Activated CD4-positive, alpha-beta T cell treated with anti-CD3 and anti-CD28 coated beads for 4 hours (primary cell): ENCODE measurements around the gene LRRC56.

Source experiments
- DNase-seq, 2 donors: peaks; one replicate each; pipeline ENCODE4 v3.0.0-alpha.2; 2020

LRRC56 gene, protein sequence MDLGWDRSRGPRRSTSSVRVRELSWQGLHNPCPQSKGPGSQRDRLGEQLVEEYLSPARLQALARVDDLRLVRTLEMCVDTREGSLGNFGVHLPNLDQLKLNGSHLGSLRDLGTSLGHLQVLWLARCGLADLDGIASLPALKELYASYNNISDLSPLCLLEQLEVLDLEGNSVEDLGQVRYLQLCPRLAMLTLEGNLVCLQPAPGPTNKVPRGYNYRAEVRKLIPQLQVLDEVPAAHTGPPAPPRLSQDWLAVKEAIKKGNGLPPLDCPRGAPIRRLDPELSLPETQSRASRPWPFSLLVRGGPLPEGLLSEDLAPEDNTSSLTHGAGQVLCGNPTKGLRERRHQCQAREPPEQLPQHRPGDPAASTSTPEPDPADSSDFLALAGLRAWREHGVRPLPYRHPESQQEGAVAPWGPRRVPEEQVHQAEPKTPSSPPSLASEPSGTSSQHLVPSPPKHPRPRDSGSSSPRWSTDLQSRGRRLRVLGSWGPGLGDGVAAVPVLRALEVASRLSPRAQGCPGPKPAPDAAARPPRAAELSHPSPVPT

GRCh38 chr11:536841-537621 lies at the start of gene LRRC56:
Gene LRRC56 (plus strand): TSS chr11:537527. CDS start chr11:540685, 3,158 bp downstream.
- peak; percentile 90 to 92 for DNase-seq

DNA sequence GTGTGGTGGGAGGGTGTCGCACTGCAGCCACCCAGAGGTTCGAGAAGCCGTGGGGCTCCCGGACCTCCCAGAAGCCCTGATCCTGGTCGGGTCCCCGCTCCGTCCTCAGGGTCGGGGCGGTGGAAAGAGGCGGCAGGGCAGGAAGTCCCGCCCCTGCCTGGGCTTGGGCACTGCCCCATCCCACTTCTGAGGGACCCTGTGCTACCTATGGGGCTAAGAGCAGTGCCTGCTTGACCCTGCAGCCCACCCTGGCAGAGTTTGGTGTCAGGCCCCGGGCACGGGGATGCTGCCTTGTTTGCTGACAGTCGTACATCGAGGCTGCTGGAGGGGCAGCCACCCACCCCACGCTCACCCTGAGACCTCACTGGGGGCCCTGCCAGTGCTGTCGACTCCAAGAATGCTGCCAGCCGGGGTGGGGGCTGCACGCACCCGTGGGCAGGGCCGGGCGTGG lies 49.7 kb upstream of the LRRC56 start:
- DNase-seq = no peak

GRCh38 chr11:488062-488461 lies 49.3 kb upstream of the LRRC56 start:
- no peak for DNase-seq

- DNase-seq = no peak
These were observed 48.7 kb upstream of the LRRC56 start for GRCh38 chr11:488579-488978.

- DNase-seq = no peak
These were observed 48.3 kb upstream of the LRRC56 start for GRCh38 chr11:488992-489391.

DNA sequence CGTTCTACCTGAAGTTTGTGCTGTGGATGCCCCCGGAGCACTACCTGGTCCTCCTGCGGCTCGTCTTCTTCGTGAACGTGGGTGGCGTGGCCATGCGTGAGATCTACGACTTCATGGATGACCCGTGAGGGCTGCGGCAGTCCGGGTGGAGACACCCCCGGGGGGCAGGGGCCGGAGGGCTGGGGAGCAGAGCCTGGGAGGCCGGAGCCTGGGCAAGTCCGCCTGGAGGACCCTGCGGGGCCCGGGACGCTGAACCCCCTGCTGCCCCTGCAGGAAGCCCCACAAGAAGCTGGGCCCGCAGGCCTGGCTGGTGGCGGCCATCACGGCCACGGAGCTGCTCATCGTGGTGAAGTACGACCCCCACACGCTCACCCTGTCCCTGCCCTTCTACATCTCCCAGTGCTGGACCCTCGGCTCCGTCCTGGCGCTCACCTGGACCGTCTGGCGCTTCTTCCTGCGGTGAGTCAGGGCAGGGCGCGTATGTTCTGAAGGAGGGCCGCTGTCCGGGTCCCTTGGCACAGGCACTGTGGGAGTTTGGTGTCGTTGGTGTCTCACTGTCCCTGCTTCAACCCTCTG lies 47.6 kb upstream of the LRRC56 start:
- no peak for DNase-seq

- no peak for DNase-seq
These were observed 47.0 kb upstream of the LRRC56 start for GRCh38 chr11:490186-490929.

GRCh38 chr11:490930-491260 lies 46.4 kb upstream of the LRRC56 start:
- DNase-seq = no peak

- no peak for DNase-seq
These were observed 46.0 kb upstream of the LRRC56 start for GRCh38 chr11:491358-491757.

DNA sequence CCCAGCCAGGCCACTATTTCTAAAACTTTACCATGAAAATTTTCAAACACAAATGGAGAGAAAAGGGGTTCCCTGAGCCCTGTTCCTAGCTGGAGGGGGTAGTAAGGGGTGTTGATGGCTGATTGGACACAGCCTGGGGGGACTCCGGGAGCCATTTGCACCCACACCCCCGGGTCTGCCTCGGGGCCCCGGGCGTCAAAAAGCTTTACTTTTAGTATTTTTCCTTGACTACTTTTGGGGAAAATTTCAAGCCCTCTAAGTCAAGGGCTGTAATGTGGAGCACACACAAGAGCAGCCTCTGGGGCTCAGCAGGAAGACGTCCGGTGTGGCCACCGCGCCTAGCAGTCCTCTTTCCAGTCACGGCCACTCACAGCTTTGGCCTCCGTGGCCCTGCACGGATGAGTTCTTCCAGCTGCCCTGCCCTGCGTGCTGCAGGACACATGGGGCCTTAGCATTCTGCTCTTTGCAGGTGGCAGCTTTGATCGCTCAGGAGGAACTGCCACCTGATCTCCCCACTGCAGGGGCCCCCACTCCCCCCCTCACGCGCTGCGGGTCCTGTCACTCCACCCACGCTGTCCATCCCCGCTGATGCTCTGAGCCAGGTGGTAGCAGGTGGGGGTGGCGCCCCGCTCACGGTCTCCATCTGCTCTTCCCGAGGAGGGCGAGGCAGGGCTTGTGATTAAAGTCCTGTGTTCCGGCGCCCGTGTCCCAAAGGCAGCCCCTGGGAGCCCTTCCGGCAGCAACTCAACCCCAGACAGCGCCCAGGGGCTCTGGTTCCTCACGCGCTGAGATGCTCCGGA lies 44.7 kb upstream of the LRRC56 start:
- DNase-seq = no peak

DNA sequence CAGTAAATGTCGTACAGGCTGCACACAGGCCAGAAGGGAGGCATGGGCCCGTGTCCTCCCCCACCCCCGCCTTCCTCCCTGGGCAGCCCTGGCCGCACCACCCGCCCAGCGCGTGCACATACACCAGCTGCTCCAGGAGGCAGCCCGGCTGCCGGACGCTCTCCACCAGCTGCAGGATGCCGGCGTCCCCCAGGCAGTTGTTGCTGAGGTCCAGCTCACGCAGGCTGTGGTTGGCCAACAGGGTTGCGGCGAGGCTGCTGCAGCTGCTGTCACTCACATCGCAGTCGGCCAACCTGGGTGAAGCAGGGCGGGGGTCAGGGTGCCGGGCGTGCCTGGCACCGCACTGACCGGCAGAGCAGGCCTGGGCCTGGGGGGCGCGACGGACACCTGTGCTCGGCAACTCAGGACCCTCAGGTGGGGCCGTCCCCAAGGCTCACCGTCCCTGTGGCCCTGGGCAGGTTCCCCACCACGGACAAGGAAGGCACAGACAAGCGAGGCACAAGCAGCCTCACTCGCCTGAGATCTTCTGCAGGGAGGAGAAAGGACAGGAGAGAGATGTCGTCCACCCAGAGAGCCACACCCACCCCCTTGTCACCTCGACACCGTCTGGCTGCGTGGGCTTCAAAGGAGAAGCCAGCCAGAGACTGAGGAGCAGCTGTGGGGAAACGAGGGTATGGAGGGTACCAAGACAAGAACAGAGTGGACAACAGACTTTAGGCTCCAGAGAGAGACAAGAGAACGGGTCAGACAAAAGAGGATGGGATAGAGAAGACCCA lies 42.4 kb upstream of the LRRC56 start:
- DNase-seq = no peak

DNA sequence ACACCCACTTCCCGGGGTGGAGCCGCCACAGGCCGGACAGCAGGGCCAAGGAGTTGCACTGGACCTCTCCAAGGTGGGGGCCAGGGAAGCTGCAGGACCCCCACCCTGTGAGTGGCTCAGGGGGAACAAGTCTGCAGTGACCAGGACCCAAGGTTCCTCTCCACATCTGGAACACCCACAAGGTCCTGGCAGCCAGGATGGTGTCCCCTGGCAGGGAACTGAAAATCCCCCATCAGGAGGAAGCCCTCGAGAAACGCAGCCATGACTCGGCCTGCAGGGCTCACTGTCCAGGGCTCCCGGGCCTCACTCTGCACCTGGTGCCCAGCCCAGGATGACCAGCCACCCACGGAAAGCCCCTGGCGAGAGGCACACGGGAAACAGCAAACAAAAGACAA lies 41.8 kb upstream of the LRRC56 start:
- no peak for DNase-seq

GRCh38 chr11:496834-497564 lies 40.3 kb upstream of the LRRC56 start:
- DNase-seq = no peak

- DNase-seq = no peak
These were observed 39.6 kb upstream of the LRRC56 start for GRCh38 chr11:497565-498296.

GRCh38 chr11:498297-499181 lies 38.8 kb upstream of the LRRC56 start:
- no peak for DNase-seq

- DNase-seq = no peak
These were observed 37.9 kb upstream of the LRRC56 start for GRCh38 chr11:499201-500076.

DNA sequence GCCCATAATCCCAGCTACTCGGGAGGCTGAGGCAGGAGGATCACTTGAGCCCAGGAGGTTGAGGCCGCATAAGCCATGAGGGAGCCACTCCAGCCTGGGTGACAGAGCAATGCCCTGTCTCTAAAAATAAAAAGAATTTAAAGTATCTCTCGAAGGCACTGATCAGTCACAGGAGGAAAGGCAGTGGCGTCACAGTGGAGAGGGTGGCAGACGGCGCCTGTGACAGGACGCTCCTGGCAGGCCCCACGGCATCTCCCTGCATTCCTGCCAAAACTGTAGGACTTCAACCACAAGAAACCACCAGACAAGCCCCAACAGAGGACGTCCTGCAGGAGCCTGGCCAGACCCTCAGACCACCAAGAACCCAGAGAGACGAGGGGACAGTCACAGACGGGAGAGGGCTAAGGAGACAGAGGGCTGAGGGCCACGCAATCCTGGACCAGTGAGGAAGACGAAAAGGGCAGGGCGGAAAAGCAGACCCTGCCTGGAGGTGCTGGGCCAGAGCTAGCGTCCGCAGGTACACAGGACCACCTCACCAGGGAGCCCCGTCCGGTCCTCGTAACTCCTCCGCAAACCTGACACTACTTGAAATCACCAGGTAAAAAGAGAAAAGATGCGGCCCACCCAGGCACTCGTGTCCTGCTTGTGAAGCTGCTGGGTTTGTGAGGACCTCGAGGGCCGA lies 36.2 kb upstream of the LRRC56 start:
- DNase-seq = no peak
